SK-N-MC (cell line): ENCODE data around the gene RABGGTA.

ENCODE experiments used
- DNase-seq: peaks from one replicate; pipeline ENCODE4 v3.0.0-alpha.2; 2011; ENCODE audit warnings: low read depth, low spot score
- H3K27ac ChIP-seq: fragments of 200-600 bp; sonication (generic); 2 replicates; pipeline ENCODE4 v1.5.1; 2016; ENCODE audit warnings: mixed run types
- H3K36me3 ChIP-seq: fragments of 200-600 bp; sonication (generic); 2 replicates; pipeline ENCODE4 v1.6.1; 2017; ENCODE audit warnings: antibody characterized with exemption, low read length, mixed read lengths; ENCODE audit not compliant: insufficient read depth
- H3K4me3 ChIP-seq: fragments of 200-600 bp; sonication (generic); 2 replicates; pipeline ENCODE4 v1.5.1; 2016
- H3K9ac ChIP-seq: fragments of 200-600 bp; sonication (generic); 2 replicates; pipeline ENCODE4 v1.8.0; 2017; ENCODE audit warnings: mixed run types, mixed read lengths; ENCODE audit not compliant: insufficient read length
- H3K9me3 ChIP-seq: fragments of 200-600 bp; sonication (generic); 2 replicates; pipeline ENCODE4 v1.6.1; 2017; ENCODE audit warnings: low read depth, mild to moderate bottlenecking, antibody characterized with exemption, low read length, moderate library complexity, mixed read lengths
- EZH2 ChIP-seq: fragments of 200-600 bp; sonication (generic); IDR thresholded peaks from one replicate; pipeline ENCODE4 v1.6.1; 2017; ENCODE audit warnings: antibody characterized with exemption
- FOXP2 ChIP-seq: optimal IDR thresholded peaks from 2 replicates; pipeline ENCODE3; 2011; ENCODE audit warnings: mild to moderate bottlenecking, moderate library complexity; ENCODE audit not compliant: insufficient read depth; ENCODE audit errors: extremely low read length, control extremely low read depth
- POLR2AphosphoS5 ChIP-seq: IDR thresholded peaks from 2 replicates; pipeline ENCODE4 v1.6.1; 2012; ENCODE audit warnings: mild to moderate bottlenecking, low read depth, low read length, borderline replicate concordance

Gene RABGGTA

DNA sequence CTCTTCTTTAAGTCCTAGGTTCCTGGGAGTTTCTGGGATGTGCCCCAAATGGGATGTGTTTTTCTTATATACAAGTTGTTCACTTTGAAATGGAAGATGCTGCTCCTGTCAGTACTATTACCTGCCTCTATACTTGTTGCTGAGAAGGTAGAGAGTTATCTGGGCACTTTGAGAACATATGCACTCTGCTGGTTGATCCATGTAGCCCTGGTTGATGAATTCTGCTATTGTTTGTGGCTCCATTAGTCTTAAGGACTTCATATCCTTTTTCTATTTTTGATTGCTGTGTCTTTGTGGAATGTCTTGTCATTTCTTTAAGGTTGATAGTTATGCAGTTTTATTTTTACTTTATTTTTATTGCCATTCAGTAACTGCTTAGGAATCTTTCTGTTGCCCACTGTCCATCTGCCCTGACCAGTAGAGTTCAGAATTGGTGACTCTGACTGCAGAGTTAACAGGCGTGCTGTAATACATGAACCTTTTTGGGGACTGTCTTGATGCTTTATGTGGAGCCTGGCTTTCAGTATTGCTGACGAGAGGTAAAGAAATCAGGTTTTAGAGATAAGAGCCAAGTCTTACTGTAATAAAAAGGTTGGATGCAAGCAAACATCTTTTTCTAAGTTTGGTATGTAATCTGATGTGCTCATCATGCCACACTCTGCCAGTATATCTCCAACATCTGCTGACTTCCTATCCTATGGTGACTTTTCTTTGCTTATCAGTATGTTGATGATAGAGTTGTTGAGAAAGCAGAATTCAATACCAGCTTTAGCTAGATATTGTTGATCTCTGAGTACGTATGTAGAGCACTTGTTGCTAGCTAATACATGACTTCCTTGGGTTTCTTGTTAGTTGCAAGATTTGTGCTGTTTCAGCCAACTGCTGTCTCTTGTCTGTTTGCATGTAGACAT lies 37.0 kb downstream of the RABGGTA start:
- peak overlapping the region; percentile 93 for H3K9ac ChIP-seq
- no peaks in the 10 kb centered on the region for H3K9me3 ChIP-seq
- 0 out of 2 replicates have a peak overlapping the region, but pooled peaks have one; percentile 12 for H3K4me3 ChIP-seq
- no peak for DNase-seq
- TF ChIP-seq EZH2: no peak
- TF ChIP-seq POLR2AphosphoS5: no peak
- TF ChIP-seq FOXP2: no peak
- H3K27ac ChIP-seq: 0 out of 2 replicates have a peak overlapping the region, but pooled peaks have one; percentile 21
- peaks cover 56% of the 10 kb centered on the region for H3K36me3 ChIP-seq

DNA sequence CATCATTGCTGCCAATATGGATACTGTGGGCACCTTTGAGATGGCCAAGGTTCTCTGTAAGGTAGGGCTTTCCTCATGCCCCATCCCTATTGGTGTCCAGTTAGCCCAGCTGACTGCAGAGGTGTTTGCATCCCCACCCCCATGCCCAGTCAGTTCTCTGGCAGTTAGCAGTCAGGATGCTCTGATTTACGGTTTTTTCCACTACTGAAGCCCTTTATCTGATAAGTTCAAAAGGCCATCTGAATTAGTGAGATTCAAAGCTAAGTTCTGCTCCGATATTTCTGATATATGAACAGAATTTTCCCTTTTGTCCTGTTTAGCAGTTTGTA lies 37.9 kb downstream of the RABGGTA start:
- no peak for DNase-seq
- peak overlapping the region; percentile 98 for H3K4me3 ChIP-seq
- peak overlapping the region; percentile 93 for H3K9ac ChIP-seq
- TF ChIP-seq POLR2AphosphoS5: no peak
- no peak for TF ChIP-seq EZH2
- TF ChIP-seq FOXP2: no peak
- no peak overlapping the region for H3K27ac ChIP-seq
- no peaks in the 10 kb centered on the region for H3K9me3 ChIP-seq
- peaks cover 47% of the 10 kb centered on the region for H3K36me3 ChIP-seq

DNA sequence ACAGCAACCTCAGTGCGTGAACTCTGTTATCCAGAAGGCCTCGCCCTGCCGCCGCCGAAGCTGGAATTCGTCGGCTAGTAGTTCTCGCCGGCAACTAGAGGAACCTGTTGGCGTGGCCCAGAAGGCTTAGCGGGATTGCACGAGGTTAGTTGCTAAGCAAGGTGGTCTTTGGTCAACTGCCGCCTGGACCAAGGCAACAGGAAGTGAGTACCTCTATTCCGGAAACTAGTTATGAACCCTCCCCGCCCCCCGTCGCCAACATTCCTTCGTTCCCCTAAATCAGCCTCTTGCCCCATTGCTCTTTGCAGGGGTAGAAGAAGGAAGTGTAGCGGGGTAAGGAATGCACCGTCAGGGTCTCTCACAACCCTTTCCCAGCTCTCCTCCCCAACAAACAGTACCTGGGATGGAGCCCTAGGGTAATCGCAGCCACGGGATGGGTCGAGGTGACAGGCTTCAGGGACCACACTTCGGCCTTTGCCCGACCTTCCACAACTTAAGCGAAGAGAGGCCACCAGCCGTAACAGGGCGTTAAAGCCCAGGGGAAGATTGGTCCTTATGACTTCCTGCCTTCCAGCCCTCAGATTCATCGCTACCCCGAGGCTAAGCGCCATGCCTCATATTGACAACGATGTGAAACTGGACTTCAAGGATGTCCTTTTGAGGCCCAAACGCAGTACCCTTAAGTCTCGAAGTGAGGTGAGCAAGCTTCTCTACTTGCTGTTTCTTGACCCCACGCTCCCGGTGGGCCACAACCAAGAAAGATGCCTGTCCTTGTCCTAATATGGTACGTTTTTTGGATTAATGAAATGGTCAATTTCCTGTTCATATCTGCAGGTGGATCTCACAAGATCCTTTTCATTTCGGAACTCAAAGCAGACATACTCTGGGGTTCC lies 38.5 kb downstream of the RABGGTA start, which contains the start of gene GMPR2:
TSS of gene GMPR2 (plus strand) at position 285 of the 893 bp plus-strand sequence. CDS start at position 610, 325 bp downstream.
- H3K9ac ChIP-seq: peak within 1 kb of the TSS; percentile 93
- peak within 1 kb of the TSS; percentile 98 for H3K4me3 ChIP-seq
- TF ChIP-seq EZH2: no peak
- TF ChIP-seq FOXP2: peak; percentile 2
- peak; percentile 83 for TF ChIP-seq POLR2AphosphoS5
- peak within 1 kb of the TSS; percentile 92 for H3K27ac ChIP-seq
- no peak for DNase-seq
- no peaks in the 10 kb centered on the region for H3K9me3 ChIP-seq
- H3K36me3 ChIP-seq: peaks cover 46% of the 10 kb centered on the region

DNA sequence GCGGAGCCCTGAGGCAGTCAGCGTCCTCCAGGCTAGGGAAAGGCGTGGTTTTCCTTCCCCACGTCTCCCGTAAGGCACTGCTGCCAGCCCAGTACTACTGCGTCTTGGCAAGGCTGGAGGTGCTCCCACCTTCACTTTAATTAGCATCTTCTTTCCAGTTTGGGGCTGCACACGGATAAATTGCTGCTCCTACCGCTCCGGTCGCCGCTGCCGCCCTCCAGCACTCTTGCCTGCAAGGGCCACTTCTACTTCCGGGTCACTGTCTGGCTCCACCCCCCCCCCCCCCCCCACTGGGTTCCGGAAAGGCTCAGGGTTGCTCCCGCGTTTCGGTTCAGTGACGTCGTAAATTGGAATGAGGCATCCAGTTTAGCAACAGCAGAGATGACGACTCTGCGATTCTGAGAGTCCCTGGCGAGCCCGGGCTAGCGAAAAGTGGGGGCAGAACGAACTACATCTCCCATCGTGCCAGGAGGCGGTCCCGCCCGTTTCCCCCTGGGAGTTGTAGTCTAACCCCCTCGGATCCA lies 39.2 kb downstream of the RABGGTA start, which contains the start of gene NEDD8:
TSS of gene NEDD8 (minus strand) at position 247 of the 524 bp plus-strand sequence. CDS start at position 147, 100 bp downstream.
- Histone ChIP-seq H3K4me3 (peak within 1 kb of the TSS; percentile 98), H3K27ac (peak within 1 kb of the TSS; percentile 92), H3K9me3 (no peaks in the 10 kb centered on the region), H3K9ac (peak within 1 kb of the TSS; percentile 93), H3K36me3 (peaks cover 40% of the 10 kb centered on the region)
- TF ChIP-seq POLR2AphosphoS5 (peak; percentile 58), FOXP2 (peak; percentile 25), EZH2 (no peak)
- peak; percentile 84 for DNase-seq

DNA sequence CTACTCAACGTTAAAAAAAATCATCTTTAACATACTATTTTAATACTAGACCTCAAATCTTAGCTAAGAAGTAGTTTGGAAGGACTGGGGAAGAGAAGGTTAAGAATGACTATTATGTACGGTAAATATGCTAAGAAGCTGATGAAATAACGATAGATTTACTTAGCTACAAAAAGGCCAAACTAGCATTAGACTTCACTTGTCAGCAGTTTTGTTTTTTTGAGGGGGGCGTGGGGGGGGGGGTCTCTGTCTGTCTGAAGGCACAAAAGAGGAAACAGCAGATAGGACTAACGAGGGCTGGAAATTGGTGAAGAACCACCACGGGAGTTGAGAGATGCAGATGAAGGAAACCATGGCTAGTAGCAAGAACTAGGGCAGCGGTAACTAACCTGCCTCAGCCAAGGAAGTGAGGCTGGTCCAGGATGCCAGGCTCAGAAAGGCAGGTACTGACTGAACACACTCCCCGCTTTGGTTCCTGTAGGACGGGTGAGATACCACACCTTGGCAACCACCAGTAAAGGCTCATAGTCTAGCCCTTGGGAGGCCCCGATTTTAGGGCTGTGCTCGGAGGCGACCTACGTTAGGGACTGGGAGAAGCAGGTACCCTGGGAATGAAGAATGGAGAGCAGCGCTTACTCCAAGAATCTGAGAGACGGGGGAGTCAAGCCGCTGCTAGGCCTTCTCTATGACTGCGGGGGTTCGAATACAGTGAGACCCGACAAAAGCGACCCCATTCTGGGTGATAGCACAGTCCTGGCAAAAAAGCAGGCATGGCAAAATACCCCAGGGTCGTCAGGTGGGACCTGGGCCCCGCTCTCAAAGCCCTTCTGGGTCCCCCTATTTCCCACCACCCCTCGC lies 39.9 kb downstream of the RABGGTA start:
- H3K4me3 ChIP-seq: peak overlapping the region; percentile 98
- DNase-seq: no peak
- no peaks in the 10 kb centered on the region for H3K9me3 ChIP-seq
- TF ChIP-seq POLR2AphosphoS5 (no peak), EZH2 (no peak), FOXP2 (no peak)
- peak overlapping the region; percentile 92 for H3K27ac ChIP-seq
- peak overlapping the region; percentile 93 for H3K9ac ChIP-seq
- peaks cover 36% of the 10 kb centered on the region for H3K36me3 ChIP-seq

DNA sequence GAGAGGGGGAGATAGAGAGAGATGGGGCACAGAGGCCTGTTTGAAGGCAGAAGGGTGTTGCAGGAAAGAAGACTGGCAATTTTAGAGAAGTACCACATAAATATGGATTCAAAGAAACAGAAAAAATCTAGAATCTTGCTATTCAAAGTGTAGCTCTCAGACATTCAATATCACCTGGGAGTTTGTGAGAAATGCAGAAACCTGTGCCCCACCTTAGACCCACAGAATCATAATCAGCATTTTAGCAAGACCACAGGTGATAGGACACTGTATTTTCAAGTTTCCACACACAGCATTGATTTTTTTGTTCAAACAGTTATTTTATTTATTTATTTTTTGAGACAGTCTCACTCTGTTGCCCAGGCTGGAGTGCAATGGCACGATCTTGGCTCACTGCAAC lies 42.5 kb downstream of the RABGGTA start:
- TF ChIP-seq FOXP2 (no peak), POLR2AphosphoS5 (no peak), EZH2 (no peak)

DNA sequence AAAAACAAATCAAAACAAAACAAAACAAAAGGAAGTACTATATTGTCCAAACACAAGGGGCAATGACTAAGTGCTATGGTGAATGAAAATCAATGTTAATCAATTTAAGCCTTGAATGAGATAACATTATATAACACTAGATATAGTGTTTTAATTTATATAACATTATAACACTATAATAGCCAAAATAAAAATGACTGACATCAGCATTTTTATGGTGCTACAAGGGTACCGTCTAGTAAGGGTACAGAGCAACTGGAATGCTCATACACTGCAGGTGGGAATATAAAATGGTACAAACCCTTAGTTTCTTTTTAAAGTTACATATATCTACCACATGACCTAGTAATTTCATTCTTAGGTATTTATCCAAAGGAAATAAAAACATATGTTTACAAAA lies 44.9 kb downstream of the RABGGTA start:
- TF ChIP-seq FOXP2 (no peak), EZH2 (no peak), POLR2AphosphoS5 (no peak)
- peak overlapping the region; percentile 21; the same call in 1 of the 2 replicates for H3K27ac ChIP-seq
- no peaks in the 10 kb centered on the region for H3K9me3 ChIP-seq
- no peak for DNase-seq
- peaks cover 9% of the 10 kb centered on the region; the same call in 1 of the 2 replicates for H3K36me3 ChIP-seq
- no peak overlapping the region for H3K4me3 ChIP-seq
- no peak overlapping the region for H3K9ac ChIP-seq

More for the DNA sequence above, 42.5 kb downstream of the RABGGTA start:
- DNase-seq: no peak
- Histone ChIP-seq H3K36me3 (peaks cover 10% of the 10 kb centered on the region; the same call in 1 of the 2 replicates), H3K27ac (0 out of 2 replicates have a peak overlapping the region, but pooled peaks have one; percentile 36), H3K9me3 (no peaks in the 10 kb centered on the region), H3K4me3 (no peak overlapping the region), H3K9ac (no peak overlapping the region)
